ENCODE data around the gene SMC3. TPM values are rescaled to one million over a fixed set of nuclear protein-coding genes. Genes with fewer than 3 reads are reported as not detected.

The SMC3 gene
- total RNA-seq, 2 experiments from 2014 or later, result 38.4 to 73.4 TPM

- H3K9me2 ChIP-seq (ENCODE audit: insufficient read depth, low read length), result no peaks in the 10 kb centered on the region
- peak overlapping the region; percentile 65 for H2AFZ ChIP-seq (ENCODE audit: low read length)
- H3K36me3 ChIP-seq (ENCODE audit: insufficient read depth, low read length), result no peaks in the 10 kb centered on the region
- no peak overlapping the region for H3K4me3 ChIP-seq (ENCODE audit: low read depth, low read length, poor library complexity, severe bottlenecking)
- H3K4me1 ChIP-seq (ENCODE audit: insufficient read depth, low read length, poor library complexity, severe bottlenecking), result peaks cover 36% of the 10 kb centered on the region
- ChIA-PET POLR2A (interaction anchor here (0.6 to 2.1 kb wide), 6 partner anchors 9 to 333 kb away, joined by 3 to 6 read pairs (median 4); no protein-coding TSS in a partner anchor), CTCF (ENCODE audit: unreplicated experiment) (no interaction called here)
- peak overlapping the region; percentile 59 for H3K4me2 ChIP-seq (ENCODE audit: low read length)
- BruUV-seq (replicated peaks), result no TSS peak
- no peaks in the 10 kb centered on the region for H3K79me2 ChIP-seq (ENCODE audit: insufficient read depth, low read depth, low read length)
- intact Hi-C loops (cut with micrococcal nuclease; ENCODE audit: unreplicated experiment), result loop anchor here (5.0 kb wide), 2 partner anchors 113 to 278 kb away; no protein-coding TSS in a partner anchor
- TF ChIP-seq EZH2phosphoT487 (IDR thresholded peaks at IDR 0.05; ENCODE audit: borderline replicate concordance, low read depth, low read length) (no peak), CTCF (conservative IDR thresholded peaks at IDR 0.05; ENCODE audit: low read length) (no peak)
- no peak overlapping the region for H3K27ac ChIP-seq (ENCODE audit: low read depth, low read length, poor library complexity, severe bottlenecking)
- no peaks in the 10 kb centered on the region for H4K20me1 ChIP-seq (ENCODE audit: insufficient read depth, low read length)
- H3K9me3 ChIP-seq (ENCODE audit: low read length), result no peaks in the 10 kb centered on the region
- no peak for DNase-seq (ENCODE audit: low spot score)
Measured at GRCh38 chr10:110613996-110614495, 46.6 kb downstream of the SMC3 start.

- H4K20me1 ChIP-seq (ENCODE audit: insufficient read depth, low read length), result no peaks in the 10 kb centered on the region
- H3K9me2 ChIP-seq (ENCODE audit: insufficient read depth, low read length), result no peaks in the 10 kb centered on the region
- no TSS peak for BruUV-seq (replicated peaks)
- DNase-seq (ENCODE audit: low spot score), result no peak
- TF ChIP-seq CTCF (conservative IDR thresholded peaks at IDR 0.05; ENCODE audit: low read length) (no peak), EZH2phosphoT487 (IDR thresholded peaks at IDR 0.05; ENCODE audit: borderline replicate concordance, low read depth, low read length) (no peak)
- H3K79me2 ChIP-seq (ENCODE audit: insufficient read depth, low read depth, low read length), result no peaks in the 10 kb centered on the region
- ChIA-PET CTCF (ENCODE audit: unreplicated experiment) (interaction anchor here (0.8 kb wide), 1 partner anchor 305 kb away, joined by 3 read pairs; no protein-coding TSS in a partner anchor), POLR2A (interaction anchor here (0.6 to 2.1 kb wide), 13 partner anchors 22 to 1808 kb away, joined by 3 to 9 read pairs (median 3); no protein-coding TSS in a partner anchor)
- no peak overlapping the region for H3K4me2 ChIP-seq (ENCODE audit: low read length)
- intact Hi-C loops (cut with micrococcal nuclease; ENCODE audit: unreplicated experiment), result no loop called here
- no peak overlapping the region for H2AFZ ChIP-seq (ENCODE audit: low read length)
- no peaks in the 10 kb centered on the region for H3K9me3 ChIP-seq (ENCODE audit: low read length)
- no peak overlapping the region for H3K27ac ChIP-seq (ENCODE audit: low read depth, low read length, poor library complexity, severe bottlenecking)
- no peak overlapping the region for H3K4me3 ChIP-seq (ENCODE audit: low read depth, low read length, poor library complexity, severe bottlenecking)
- H3K36me3 ChIP-seq (ENCODE audit: insufficient read depth, low read length), result no peaks in the 10 kb centered on the region
- peaks cover 36% of the 10 kb centered on the region for H3K4me1 ChIP-seq (ENCODE audit: insufficient read depth, low read length, poor library complexity, severe bottlenecking)
Measured at GRCh38 chr10:110615057-110615747, 47.7 kb downstream of the SMC3 start.

Measured in OCI-LY7 (cell line).